Activated naive CD4-positive, alpha-beta T cell (primary cell): ENCODE data around the gene RELN.

Experiments
- DNase-seq, 4 experiments: peaks; one replicate each; lab custom pipeline; 2025; lab: John Stamatoyannopoulos, UW

RELN gene

GRCh38 chr7:103474956-103475355 is 514.5 kb downstream of the RELN start:
- no peak for DNase-seq

GRCh38 chr7:103469095-103469948 is 520.1 kb downstream of the RELN start:
- no peak for DNase-seq

DNA sequence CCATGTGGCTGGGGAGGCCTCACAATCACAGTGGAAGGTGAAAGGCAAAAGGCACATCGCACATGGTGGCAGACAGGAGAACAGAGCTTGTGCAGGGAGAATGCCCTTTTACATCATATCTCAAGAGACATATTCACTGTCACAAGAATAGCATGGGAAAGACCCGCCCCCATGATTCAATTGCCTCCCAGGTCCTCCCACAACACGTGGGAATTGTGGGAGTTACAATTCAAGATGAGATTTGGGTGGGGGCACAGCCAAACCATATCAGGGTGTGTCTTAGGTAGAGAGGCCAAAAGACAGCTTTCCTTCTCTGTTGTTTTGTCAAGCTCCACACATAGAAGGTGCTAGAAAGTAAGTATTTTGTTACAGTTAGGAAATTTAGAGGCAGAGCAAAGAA is 522.6 kb downstream of the RELN start:
- no peak for DNase-seq

DNA sequence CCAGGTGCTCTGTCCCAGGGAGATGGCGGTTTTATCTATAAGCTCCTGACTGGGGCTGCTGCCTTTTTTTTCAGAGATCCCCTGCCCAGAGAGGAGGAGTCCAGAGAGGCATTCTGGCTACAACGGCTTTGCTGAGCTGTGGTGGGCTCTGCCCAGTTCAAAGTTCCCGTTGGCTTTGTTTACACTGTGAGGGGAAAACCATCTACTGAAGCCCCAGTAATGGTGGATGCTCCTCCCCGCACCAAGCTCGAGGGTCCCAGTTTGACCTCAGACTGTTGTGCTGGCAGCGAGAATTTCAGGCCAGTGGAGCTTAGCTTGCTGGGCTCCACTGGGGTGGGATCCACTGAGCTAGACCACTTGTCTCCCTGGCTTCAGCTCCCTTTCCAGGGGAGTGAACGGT is 527.1 kb downstream of the RELN start:
- DNase-seq, result no peak

DNA sequence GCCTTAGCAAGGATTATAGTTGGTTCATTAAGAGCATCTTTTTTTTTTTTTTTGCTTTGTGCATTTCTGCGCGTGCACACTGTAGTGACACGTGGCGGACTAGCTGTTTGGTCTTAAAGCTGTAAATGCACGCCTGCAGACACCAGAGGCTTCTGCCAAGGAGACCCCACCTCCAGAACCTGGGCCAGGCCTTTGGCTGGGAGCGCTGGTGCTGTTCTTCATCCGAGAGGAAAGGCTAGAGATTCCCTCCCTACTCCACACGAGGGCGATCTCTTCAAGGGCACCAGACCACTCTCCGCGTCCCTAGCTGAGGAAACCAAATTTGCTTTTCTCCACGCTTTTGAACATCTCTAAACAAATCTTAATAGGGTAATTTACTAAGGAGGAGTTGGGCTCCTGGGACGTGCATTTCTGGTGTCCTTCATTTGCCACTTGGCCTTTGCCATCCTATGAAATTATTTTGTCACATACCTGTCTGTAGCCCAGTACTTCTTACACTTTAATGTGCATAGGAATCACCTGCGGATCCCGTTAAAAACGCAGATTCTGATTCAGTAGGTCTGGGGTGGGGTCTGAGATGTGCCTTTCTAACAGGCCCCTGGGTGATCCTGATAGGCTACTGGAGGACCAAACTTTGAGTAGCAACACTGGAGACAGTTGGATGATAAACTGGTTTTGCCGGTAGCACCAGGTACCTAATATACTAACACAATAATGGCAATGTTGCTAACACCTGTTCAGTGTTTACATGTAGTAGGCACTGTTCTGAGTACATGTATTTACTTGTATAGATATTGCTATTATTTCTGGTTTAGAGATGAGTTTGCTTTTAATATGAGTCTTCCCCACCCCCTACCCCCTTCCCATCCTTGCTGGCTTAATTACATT is 542.1 kb downstream of the RELN start:
- DNase-seq, result no peak

DNA sequence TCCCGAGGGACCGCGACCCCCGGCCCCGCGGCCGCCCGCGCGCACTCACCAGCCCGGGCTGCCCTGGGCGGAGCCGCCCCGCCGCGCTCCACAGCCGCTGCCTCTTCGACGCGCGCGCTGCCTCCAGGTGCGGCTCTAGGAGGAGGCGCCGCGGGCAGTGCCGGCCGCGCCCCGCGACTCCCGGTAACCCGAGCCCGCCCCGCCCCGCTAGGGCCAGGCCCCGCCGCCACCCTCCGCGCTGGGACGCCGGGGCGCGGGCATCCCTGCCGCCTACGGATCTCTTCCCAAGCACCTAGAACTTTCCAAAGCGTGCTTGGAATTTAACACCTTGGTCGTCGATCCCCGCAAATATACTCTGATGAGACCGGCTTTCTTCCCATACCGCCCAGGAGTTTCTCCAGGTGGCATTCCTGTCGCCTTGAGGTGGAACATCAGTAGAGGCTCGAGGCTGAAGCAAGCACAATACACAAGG is 543.4 kb downstream of the RELN start, which contains the start of gene SLC26A5:
Gene SLC26A5 (minus strand): TSS at position 159 of the 472 bp plus-strand sequence. CDS start 24,693 bp downstream, outside the sequence.
- no peak for DNase-seq

DNA sequence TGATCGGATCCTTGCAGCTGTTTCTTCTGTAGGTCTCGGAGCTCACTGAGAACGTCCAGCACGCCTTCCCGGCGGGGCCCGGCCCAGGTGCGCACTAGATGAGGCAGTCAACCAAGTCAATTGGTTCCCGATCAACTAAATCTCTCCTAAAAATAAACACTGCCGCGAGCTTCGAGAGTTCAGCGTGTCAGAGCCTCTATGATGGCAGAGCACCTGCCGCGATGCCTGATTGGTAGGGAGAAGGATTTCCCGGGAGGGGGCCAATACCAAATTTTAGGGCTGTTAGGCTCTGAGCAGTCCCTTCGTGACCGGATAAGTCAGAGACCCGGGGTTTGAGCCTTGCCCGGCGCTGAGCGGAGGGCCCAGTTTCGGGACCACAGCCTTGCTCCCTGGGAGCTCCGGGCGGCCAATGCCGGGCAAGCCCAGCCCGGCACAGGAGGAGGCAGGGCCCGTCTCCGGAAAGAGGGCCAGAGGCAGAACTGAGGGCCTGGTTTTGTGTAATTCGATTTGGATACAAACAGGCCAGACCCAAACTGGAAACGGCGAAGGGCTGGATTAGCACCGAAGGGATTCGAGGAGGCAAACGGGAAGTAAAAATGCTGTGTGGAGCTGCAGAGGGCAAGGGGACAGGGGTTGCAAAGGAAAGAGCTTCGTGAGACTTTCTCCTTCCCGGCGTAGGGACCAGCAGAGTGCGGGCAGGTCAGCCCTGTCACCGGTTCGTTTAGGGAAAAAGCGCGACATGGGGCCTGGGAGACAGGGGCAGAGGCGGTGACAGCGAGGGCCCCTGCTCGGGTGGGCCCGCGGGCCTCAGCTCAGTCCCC is 544.0 kb downstream of the RELN start:
- DNase-seq, result no peak

GRCh38 chr7:103439661-103440060 is 549.8 kb downstream of the RELN start:
- no peak for DNase-seq

DNA sequence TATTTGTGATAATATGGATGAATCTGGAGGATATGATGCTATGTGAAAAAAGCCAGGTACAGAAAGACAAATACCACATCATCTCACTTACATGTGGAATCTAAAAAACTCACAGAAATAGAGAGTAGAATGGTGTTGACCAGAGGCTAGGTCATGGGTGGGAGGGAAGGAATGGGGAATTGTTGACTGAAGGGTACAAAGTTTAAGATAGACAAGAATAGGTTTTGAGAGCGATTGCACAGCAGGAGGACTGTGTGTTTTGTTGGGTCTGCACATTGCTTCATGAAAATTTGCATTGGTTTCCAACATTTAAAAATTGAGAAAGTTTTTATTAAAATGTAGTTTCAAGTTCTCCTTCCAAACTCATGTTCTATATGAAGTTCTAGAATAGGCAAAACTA is 551.8 kb downstream of the RELN start:
- DNase-seq, result no peak

GRCh38 chr7:103432712-103433111 is 556.7 kb downstream of the RELN start:
- no peak for DNase-seq

GRCh38 chr7:103425177-103425576 is 564.3 kb downstream of the RELN start:
- DNase-seq, result no peak

GRCh38 chr7:103423467-103424179 is 565.8 kb downstream of the RELN start:
- no peak for DNase-seq
